GM23338 (cell line): ENCODE measurements around the gene RLF. TPM values are rescaled to one million over a fixed set of nuclear protein-coding genes. Genes with fewer than 3 reads are reported as not detected.

ENCODE experiments used
- ATAC-seq: fragments of 200-7000 bp; cut with Tn5 transposase; 3 replicates; pipeline ENCODE4 v1.9.1; 2020
- DNase-seq: peaks from one replicate; pipeline ENCODE4 v3.0.0-alpha.2; 2015; ENCODE audit warnings: low spot score
- H2AFZ ChIP-seq: fragments of 200-600 bp; sonication (generic); 2 replicates; pipeline ENCODE4 v1.8.0; 2016; ENCODE audit warnings: antibody characterized with exemption, mild to moderate bottlenecking, moderate library complexity
- H3F3A ChIP-seq: fragments of 200-600 bp; sonication (generic); replicated peaks from 2 replicates; pipeline ENCODE4 v1.8.0; 2017; ENCODE audit warnings: antibody characterized with exemption, mixed run types, low read depth
- H3K27ac ChIP-seq: fragments of 200-600 bp; sonication (generic); 2 replicates; pipeline ENCODE4 v1.6.1; 2016; ENCODE audit warnings: low read depth
- H3K27me3 ChIP-seq: fragments of 200-600 bp; sonication (generic); 2 replicates; pipeline ENCODE4 v1.8.0; 2016; ENCODE audit warnings: mild to moderate bottlenecking, mixed run types, moderate library complexity; ENCODE audit not compliant: insufficient read depth
- H3K36me3 ChIP-seq: fragments of 200-600 bp; sonication (generic); 2 replicates; pipeline ENCODE4 v1.8.0; 2016; ENCODE audit warnings: mild to moderate bottlenecking; ENCODE audit not compliant: insufficient read depth
- H3K4me1 ChIP-seq: fragments of 200-600 bp; sonication (generic); 2 replicates; pipeline ENCODE4 v1.8.0; 2016; ENCODE audit warnings: mild to moderate bottlenecking, moderate library complexity; ENCODE audit not compliant: insufficient read depth
- H3K4me2 ChIP-seq: fragments of 200-600 bp; sonication (generic); 2 replicates; pipeline ENCODE4 v1.7.1; 2017; ENCODE audit warnings: mixed run types
- H3K4me3 ChIP-seq: fragments of 200-600 bp; sonication (generic); 2 replicates; pipeline ENCODE4 v1.6.1; 2016; ENCODE audit warnings: mixed run types
- H3K79me2 ChIP-seq: fragments of 200-600 bp; sonication (generic); replicated peaks from 2 replicates; pipeline ENCODE4 v1.8.0; 2017; ENCODE audit warnings: mild to moderate bottlenecking; ENCODE audit not compliant: insufficient read depth
- H3K9me2 ChIP-seq: fragments of 200-600 bp; sonication (generic); 2 replicates; pipeline ENCODE4 v1.8.0; 2017; ENCODE audit not compliant: insufficient read depth
- H4K20me1 ChIP-seq: fragments of 200-600 bp; sonication (generic); replicated peaks from 2 replicates; pipeline ENCODE4 v1.8.0; 2017; ENCODE audit warnings: mild to moderate bottlenecking; ENCODE audit not compliant: insufficient read depth
- H3K27ac Mint-ChIP-seq: 2 replicates; pipeline ENCODE4 v1.8.0; 2020; ENCODE audit warnings: inconsistent platforms, mild to moderate bottlenecking, moderate library complexity, mixed read lengths
- H3K27me3 Mint-ChIP-seq: 3 replicates; pipeline ENCODE4 v1.8.0; 2022; ENCODE audit warnings: low read depth, mild to moderate bottlenecking, moderate library complexity, mixed read lengths, inconsistent platforms; ENCODE audit not compliant: insufficient read depth, poor library complexity
- H3K36me3 Mint-ChIP-seq: 3 replicates; pipeline ENCODE4 v1.8.0; 2021; ENCODE audit warnings: low read depth, mild to moderate bottlenecking, inconsistent platforms, moderate library complexity, mixed read lengths
- H3K4me1 Mint-ChIP-seq: 3 replicates; pipeline ENCODE4 v1.8.0; 2020; ENCODE audit warnings: mild to moderate bottlenecking, inconsistent platforms, mixed read lengths
- H3K4me3 Mint-ChIP-seq: 3 replicates; pipeline ENCODE4 v1.8.0; 2021; ENCODE audit warnings: moderate library complexity, mild to moderate bottlenecking, inconsistent platforms, mixed read lengths
- H3K9me3 Mint-ChIP-seq: 3 replicates; pipeline ENCODE4 v1.8.0; 2020; ENCODE audit warnings: moderate library complexity, mild to moderate bottlenecking, inconsistent platforms, mixed read lengths
- CREB1 ChIP-seq: fragments of 250-450 bp; sonication (Bioruptor Pico); IDR thresholded peaks from 2 replicates; pipeline ENCODE4 v1.5.0; 2020; ENCODE audit warnings: low read depth, mild to moderate bottlenecking, moderate library complexity
- EZH2 ChIP-seq: fragments of 200-600 bp; sonication (generic); IDR thresholded peaks from one replicate; pipeline ENCODE4 v1.8.0; 2017; ENCODE audit warnings: antibody characterized with exemption, mild to moderate bottlenecking, low read depth; ENCODE audit not compliant: unreplicated experiment
- EZH2phosphoT487 ChIP-seq: fragments of 200-600 bp; sonication (generic); IDR thresholded peaks from one replicate; pipeline ENCODE4 v1.8.1; 2018; ENCODE audit warnings: antibody characterized with exemption; ENCODE audit not compliant: unreplicated experiment
- JUNB ChIP-seq: IDR thresholded peaks from one replicate; pipeline ENCODE4 v1.6.1; 2016; ENCODE audit warnings: antibody characterized with exemption; ENCODE audit not compliant: unreplicated experiment
- NANOG ChIP-seq: IDR thresholded peaks from 2 replicates; pipeline ENCODE4 v1.6.1; 2016; ENCODE audit warnings: antibody characterized with exemption, borderline replicate concordance
- STAT1 ChIP-seq: IDR thresholded peaks from one replicate; pipeline ENCODE4 v1.6.1; 2016; ENCODE audit warnings: antibody characterized with exemption; ENCODE audit not compliant: unreplicated experiment
- ZNF114 ChIP-seq: fragments of 250-450 bp; sonication (Bioruptor Pico); IDR thresholded peaks from 2 replicates; pipeline ENCODE4 v1.5.0; 2020; ENCODE audit warnings: mild to moderate bottlenecking, moderate library complexity
- polyA plus RNA-seq: library from polyadenylated mRNA; unstranded; fragments of >200 nt; fragmentation: Nextera tagmentation; extraction: Ambion mirVana; gene quantifications from 2 replicates; pipeline ENCODE4 v1.2.1, GENCODE V29; 2016
- total RNA-seq: library from RNA; depleted of rRNA; stranded (reverse); fragments of >200 nt; shearing (Covaris generic); gene quantifications from 2 replicates; pipeline ENCODE4 v1.2.3, GENCODE V29; 2014
- TF ChIP-seq, protein P1 (sequence below): IDR thresholded peaks from 2 replicates; pipeline ENCODE4 v1.6.1; 2016; ENCODE audit warnings: antibody characterized with exemption
- TF ChIP-seq, protein P2 (sequence below), 2 experiments: fragments of 200-600 bp in 1 of 2; sonication (generic) in 1 of 2; conservative IDR thresholded peaks; 2 replicates each; pipeline versions ENCODE4 v1.5.1 to v1.6.1; 2016 to 2017; ENCODE audit warnings: antibody characterized with exemption in 2 of 2, low read depth in 2 of 2, mild to moderate bottlenecking in 2 of 2, moderate library complexity in 1 of 2
- TF ChIP-seq, protein P3 (sequence below): IDR thresholded peaks from one replicate; pipeline ENCODE4 v1.6.1; 2018; ENCODE audit warnings: antibody characterized with exemption; ENCODE audit not compliant: unreplicated experiment

The RLF gene
- total and polyA plus RNA-seq, 2 experiments from 2014 or later = 6.6 to 21.1 TPM

DNA sequence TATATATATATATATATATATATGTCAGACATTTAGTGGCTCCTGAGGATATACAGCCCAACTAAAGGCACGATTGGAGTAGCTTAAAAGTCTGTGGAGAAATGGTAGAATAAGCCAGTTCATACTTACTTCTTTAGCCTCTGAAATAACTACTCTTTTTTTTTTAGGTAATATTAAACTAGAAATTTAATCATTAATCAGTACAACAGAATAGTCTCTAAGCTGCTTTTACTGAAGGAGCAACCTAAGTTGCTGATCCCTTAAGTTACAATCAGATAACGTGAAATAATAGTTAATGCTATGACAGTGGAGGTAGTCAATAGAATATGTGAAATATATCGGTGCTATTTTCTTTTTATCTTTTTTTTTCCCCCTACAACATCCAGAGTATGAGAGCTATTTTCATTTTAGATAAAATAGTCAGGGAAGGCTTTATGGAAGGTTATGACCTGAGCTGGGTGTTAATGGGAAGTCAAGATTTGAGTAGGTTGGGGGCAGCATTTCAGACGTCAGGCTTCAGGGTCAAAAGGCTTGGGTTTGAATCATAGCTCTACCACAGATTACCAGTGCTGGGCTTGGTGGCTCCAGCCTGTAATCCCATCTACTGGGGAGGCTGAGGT is 112.5 kb downstream of the RLF start:
- Histone ChIP-seq H3K4me3 (no peak overlapping the region), H3K27ac (no peak overlapping the region), H3F3A (no peaks in the 10 kb centered on the region; the same call in 1 of the 2 replicates), H3K36me3 (peaks cover 27% of the 10 kb centered on the region; the same call in 1 of the 2 replicates), H3K79me2 (0 out of 2 replicates have a peak, but pooled peaks cover 6% of the 10 kb centered on the region), H4K20me1 (peaks cover 16% of the 10 kb centered on the region), H3K27me3 (no peaks in the 10 kb centered on the region), H3K4me1 (no peaks in the 10 kb centered on the region), H3K9me2 (no peaks in the 10 kb centered on the region), H2AFZ (no peak overlapping the region), H3K4me2 (no peak overlapping the region)
- ATAC-seq (no peak), DNase-seq (no peak)
- Mint-ChIP-seq H3K27me3 (peaks cover 6% of the 10 kb centered on the region), H3K27ac (no peak overlapping the region), H3K4me3 (no peak overlapping the region), H3K36me3 (peaks cover 48% of the 10 kb centered on the region), H3K9me3 (no peaks in the 10 kb centered on the region), H3K4me1 (peaks cover 5% of the 10 kb centered on the region; the same call in 2 of the 3 replicates)
- TF ChIP-seq, protein P1, sequence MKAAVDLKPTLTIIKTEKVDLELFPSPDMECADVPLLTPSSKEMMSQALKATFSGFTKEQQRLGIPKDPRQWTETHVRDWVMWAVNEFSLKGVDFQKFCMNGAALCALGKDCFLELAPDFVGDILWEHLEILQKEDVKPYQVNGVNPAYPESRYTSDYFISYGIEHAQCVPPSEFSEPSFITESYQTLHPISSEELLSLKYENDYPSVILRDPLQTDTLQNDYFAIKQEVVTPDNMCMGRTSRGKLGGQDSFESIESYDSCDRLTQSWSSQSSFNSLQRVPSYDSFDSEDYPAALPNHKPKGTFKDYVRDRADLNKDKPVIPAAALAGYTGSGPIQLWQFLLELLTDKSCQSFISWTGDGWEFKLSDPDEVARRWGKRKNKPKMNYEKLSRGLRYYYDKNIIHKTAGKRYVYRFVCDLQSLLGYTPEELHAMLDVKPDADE = no peak
- TF ChIP-seq NANOG (no peak), JUNB (no peak), ZNF114 (CRISPR knock-in tag) (no peak), EZH2phosphoT487 (no peak), STAT1 (no peak), EZH2 (no peak)
- TF ChIP-seq, protein P2, sequence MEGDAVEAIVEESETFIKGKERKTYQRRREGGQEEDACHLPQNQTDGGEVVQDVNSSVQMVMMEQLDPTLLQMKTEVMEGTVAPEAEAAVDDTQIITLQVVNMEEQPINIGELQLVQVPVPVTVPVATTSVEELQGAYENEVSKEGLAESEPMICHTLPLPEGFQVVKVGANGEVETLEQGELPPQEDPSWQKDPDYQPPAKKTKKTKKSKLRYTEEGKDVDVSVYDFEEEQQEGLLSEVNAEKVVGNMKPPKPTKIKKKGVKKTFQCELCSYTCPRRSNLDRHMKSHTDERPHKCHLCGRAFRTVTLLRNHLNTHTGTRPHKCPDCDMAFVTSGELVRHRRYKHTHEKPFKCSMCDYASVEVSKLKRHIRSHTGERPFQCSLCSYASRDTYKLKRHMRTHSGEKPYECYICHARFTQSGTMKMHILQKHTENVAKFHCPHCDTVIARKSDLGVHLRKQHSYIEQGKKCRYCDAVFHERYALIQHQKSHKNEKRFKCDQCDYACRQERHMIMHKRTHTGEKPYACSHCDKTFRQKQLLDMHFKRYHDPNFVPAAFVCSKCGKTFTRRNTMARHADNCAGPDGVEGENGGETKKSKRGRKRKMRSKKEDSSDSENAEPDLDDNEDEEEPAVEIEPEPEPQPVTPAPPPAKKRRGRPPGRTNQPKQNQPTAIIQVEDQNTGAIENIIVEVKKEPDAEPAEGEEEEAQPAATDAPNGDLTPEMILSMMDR (conservative IDR thresholded peaks at IDR 0.05; ENCODE audit: low read depth in 2 of 2) = no peak

DNA sequence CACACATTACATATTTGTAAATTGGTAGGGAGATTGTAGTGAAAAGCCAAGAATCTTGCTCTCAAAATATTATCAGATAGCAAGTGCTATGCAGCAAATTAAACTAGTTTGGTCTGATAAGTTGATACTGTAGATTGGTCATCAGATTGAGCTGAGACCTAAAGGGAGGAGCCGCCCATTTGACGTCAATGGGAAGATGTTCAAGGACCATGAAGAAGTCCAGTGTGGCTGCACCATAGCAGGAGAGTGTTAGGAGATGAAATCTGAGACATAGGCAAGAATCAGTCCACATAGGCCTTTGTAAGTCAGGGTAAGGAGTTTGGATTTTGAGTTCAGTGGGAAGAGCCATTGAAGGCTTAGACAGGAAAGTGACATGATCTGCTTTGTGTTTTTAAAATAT is 113.1 kb downstream of the RLF start:
- Mint-ChIP-seq H3K9me3 (no peaks in the 10 kb centered on the region), H3K27me3 (peaks cover 6% of the 10 kb centered on the region), H3K36me3 (peaks cover 45% of the 10 kb centered on the region), H3K4me1 (peaks cover 5% of the 10 kb centered on the region; the same call in 2 of the 3 replicates), H3K27ac (no peak overlapping the region; the same call in 1 of the 2 replicates), H3K4me3 (no peak overlapping the region)
- Histone ChIP-seq H2AFZ (no peak overlapping the region), H4K20me1 (peaks cover 16% of the 10 kb centered on the region), H3K4me3 (no peak overlapping the region), H3K4me2 (no peak overlapping the region), H3K36me3 (peaks cover 27% of the 10 kb centered on the region; the same call in 1 of the 2 replicates), H3K4me1 (no peaks in the 10 kb centered on the region), H3K27me3 (no peaks in the 10 kb centered on the region), H3K79me2 (0 out of 2 replicates have a peak, but pooled peaks cover 6% of the 10 kb centered on the region), H3K27ac (no peak overlapping the region), H3K9me2 (no peaks in the 10 kb centered on the region), H3F3A (no peaks in the 10 kb centered on the region; the same call in 1 of the 2 replicates)
- no peak for DNase-seq
- no peak for ATAC-seq
- no peak for TF ChIP-seq JUNB
- TF ChIP-seq, protein P3, sequence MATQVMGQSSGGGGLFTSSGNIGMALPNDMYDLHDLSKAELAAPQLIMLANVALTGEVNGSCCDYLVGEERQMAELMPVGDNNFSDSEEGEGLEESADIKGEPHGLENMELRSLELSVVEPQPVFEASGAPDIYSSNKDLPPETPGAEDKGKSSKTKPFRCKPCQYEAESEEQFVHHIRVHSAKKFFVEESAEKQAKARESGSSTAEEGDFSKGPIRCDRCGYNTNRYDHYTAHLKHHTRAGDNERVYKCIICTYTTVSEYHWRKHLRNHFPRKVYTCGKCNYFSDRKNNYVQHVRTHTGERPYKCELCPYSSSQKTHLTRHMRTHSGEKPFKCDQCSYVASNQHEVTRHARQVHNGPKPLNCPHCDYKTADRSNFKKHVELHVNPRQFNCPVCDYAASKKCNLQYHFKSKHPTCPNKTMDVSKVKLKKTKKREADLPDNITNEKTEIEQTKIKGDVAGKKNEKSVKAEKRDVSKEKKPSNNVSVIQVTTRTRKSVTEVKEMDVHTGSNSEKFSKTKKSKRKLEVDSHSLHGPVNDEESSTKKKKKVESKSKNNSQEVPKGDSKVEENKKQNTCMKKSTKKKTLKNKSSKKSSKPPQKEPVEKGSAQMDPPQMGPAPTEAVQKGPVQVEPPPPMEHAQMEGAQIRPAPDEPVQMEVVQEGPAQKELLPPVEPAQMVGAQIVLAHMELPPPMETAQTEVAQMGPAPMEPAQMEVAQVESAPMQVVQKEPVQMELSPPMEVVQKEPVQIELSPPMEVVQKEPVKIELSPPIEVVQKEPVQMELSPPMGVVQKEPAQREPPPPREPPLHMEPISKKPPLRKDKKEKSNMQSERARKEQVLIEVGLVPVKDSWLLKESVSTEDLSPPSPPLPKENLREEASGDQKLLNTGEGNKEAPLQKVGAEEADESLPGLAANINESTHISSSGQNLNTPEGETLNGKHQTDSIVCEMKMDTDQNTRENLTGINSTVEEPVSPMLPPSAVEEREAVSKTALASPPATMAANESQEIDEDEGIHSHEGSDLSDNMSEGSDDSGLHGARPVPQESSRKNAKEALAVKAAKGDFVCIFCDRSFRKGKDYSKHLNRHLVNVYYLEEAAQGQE = no peak
- no peak for TF ChIP-seq CREB1 (CRISPR knock-in tag)
